ENCODE measurements around the gene MYOCOS.
A peak's percentile ranks its signal among the peaks of the same experiment; 100 is the strongest.
"Not testable (repeated sequence)": the region's sequence is repeated elsewhere in the genome, so short reads cannot be mapped to it uniquely, and the experiment has no call there.

Gene MYOCOS

GRCh38 chr1:171622152-171622462 lies at the start of gene MYOCOS:
Gene MYOCOS, plus strand, starts transcription at chr1:171622243. Its CDS starts 1,641 bp downstream, at chr1:171623884.
- DNase-seq (ENCODE audit: low read depth) = no peak

GRCh38 chr1:171576144-171576543 lies 45.9 kb upstream of the MYOCOS start:
- DNase-seq (ENCODE audit: low read depth) = no peak

- DNase-seq (ENCODE audit: low read depth) = no peak
These were observed 40.8 kb upstream of the MYOCOS start for GRCh38 chr1:171581226-171581625.

- no peak for DNase-seq (ENCODE audit: low read depth)
These were observed 40.3 kb upstream of the MYOCOS start for GRCh38 chr1:171581766-171582165.

DNA sequence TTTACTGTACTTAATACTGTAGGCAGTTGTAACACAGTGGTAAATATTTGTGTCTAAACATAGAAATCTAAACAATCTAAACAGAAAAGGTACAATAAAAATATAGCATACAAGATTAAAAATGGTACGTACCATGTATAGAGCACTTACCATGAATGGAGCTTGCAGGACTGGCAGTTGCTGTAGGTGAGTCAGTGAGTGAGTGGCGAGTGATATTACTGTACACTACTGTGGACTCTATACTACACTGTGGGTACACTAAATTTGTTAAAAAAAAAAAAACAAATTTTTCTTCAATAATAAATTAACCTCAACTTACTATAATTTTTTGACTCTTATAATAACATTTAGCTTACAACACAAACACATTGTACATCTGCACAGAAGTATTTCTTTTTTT lies 39.5 kb upstream of the MYOCOS start:
- no peak for DNase-seq (ENCODE audit: low read depth)

DNA sequence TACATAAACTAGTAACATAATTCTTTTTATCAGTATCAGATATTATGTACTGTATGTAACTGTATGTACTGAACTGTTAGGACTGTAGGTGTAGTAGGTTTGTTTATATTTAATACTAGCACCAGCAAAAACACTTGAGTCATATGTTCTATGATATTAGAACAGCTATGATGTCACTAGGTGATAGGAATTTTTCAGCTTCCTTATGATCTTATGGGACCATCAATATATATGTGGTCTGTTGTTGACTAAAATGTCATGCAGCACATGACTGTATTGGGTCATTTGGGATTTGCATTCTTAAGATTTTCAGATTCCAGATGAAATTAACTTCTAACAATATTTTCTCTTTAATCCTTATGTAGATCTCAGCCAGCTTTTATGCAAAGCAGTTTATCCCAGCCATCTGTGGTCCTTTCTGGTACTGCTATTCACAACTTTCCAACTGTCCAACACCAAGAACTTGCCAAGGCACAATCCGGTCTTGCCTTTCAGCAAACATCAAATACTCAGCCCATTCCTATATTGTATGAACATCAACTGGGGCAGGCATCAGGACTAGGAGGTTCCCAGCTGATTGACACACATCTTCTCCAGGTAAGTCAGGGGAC lies 38.3 kb upstream of the MYOCOS start:
- peak; percentile 15 for DNase-seq (ENCODE audit: low read depth)

GRCh38 chr1:171585715-171586114 lies 36.3 kb upstream of the MYOCOS start:
- no peak for DNase-seq (ENCODE audit: low read depth)

- no peak for DNase-seq (ENCODE audit: low read depth)
These were observed 33.8 kb upstream of the MYOCOS start for GRCh38 chr1:171588230-171588629.

GRCh38 chr1:171590022-171590421 lies 32.0 kb upstream of the MYOCOS start:
- DNase-seq (ENCODE audit: low read depth) = peak; percentile 14

GRCh38 chr1:171595324-171595723 lies 26.7 kb upstream of the MYOCOS start:
- peak; percentile 36 for DNase-seq (ENCODE audit: low read depth)

DNA sequence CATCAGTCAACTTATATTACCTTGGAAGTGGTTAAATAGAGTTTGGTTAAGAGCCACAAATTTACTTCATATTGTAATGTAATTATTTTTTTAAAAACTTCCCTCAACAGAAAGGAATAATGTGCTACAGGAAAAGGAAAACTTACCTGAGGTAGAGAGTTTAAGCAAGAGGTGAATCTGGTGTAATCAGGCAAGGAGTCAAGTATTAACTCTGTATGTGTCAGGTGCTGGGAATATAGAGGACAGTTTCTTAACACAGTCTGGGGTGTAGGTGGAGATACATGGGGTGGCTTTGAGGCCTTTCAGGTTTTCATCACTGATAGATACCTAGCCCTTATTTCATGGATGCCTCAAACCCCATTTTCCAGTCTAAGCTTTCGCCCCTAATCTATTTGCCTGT lies 25.9 kb upstream of the MYOCOS start:
- DNase-seq (ENCODE audit: low read depth) = no peak

- no peak for DNase-seq (ENCODE audit: low read depth)
These were observed 25.3 kb upstream of the MYOCOS start for GRCh38 chr1:171596705-171597104.

- DNase-seq (ENCODE audit: low read depth) = no peak
These were observed 24.8 kb upstream of the MYOCOS start for GRCh38 chr1:171597203-171597602.

DNA sequence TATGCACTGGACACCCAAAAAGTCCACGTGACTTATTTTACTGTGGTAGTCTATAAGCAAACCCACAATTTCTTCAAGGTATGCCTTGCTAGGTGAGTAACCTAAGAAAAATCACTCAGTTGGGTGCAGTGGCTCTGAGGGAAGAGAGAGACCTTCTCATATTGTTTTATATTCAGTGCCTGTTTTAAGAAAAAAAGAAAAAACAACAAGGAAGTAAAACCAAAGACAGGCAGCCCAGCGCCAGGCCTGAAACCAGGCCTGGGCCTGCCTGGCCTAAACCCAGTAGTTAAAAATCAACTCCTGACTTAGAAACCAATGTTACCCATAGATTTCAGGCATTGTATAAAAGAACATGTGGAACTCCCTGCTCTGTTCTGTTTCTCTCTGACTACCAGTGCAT lies 21.7 kb upstream of the MYOCOS start:
- not testable (repeated sequence) for DNase-seq (ENCODE audit: low read depth)

GRCh38 chr1:171600862-171601261 lies 21.2 kb upstream of the MYOCOS start:
- no peak for DNase-seq (ENCODE audit: low read depth)

- not testable (repeated sequence) for DNase-seq (ENCODE audit: low read depth)
These were observed 19.0 kb upstream of the MYOCOS start for GRCh38 chr1:171603042-171603441.

DNA sequence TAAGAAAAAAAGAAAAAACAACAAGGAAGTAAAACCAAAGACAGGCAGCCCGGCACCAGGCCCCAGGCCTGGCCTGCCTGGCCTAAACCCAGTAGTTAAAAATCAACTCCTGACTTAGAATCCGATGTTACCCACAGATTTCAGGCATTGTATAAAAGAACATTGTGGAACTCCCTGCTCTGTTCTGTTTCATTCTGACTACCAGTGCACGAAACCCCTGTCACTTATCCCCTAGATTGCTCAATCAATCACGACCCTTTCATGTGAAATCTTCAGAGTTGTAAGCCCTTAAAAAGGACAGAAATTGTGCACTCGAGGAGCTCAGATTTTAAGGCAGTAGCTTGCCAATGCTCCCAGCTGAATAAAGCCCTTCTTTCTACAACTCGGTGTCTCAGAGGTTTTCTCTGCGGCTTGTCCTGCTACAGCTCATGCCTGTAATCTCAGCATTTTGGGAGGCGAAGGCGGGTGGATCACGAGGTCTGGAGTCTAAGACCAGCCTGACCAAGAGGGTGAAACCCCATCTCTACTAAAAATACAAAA lies 15.6 kb upstream of the MYOCOS start:
- no peak for DNase-seq (ENCODE audit: low read depth)

GRCh38 chr1:171610385-171610784 lies 11.7 kb upstream of the MYOCOS start:
- no peak for DNase-seq (ENCODE audit: low read depth)

DNA sequence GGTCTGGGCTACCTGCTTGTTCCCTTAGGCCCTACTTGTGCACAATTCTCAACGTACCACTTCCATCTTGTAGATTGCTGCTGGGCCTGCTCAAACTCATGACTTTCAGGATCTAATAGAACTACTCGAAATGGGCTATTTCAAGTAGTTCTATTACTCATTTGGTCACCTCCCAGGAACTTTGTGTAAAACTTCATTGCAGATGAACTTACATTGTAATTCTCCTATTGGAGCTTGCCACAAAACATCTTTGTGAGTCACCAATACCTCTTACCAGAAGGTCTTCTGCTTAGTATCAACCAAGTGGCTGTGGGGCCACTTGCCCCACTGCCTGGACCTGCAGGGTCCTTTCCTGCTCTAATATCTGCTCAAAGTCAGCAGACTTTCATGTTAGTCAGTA lies 10.7 kb upstream of the MYOCOS start:
- DNase-seq (ENCODE audit: low read depth) = no peak

- no peak for DNase-seq (ENCODE audit: low read depth)
These were observed 8.8 kb upstream of the MYOCOS start for GRCh38 chr1:171613282-171613681.

DNA sequence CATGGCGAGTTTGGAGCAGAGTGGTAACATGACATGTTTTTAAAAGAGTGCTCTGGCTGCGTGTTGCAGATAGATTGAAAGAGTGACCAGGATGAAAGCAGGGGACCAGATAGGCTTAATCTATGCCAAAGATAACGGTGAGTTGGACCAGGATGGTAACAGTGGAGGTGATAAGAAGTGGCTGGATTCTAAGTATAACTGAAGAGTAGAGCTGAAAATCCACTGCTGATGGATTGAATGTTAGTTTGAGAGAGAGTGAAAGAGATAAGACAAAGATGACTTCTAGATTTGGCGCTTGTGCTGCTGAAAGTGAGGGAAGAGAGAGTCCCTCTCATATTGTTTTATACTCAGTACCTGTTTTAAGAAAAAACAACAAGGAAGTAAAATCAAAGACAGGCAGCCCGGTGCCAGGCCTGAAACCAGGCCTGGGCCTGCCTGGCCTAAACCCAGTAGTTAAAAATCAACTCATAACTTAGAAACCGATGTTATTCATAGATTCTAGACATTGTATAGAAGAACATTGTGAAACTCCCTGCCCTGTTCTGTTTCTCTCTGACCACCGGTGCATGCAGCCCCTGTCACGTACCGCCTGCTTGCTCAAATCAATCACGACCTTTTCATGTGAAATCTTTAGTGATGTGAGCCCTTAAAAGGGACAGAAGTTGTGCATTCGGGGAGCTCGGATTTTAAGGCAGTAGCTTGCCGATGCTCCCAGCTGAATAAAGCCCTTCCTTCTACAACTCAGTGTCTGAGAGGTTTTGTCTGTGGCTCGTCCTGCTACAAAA lies 6.7 kb upstream of the MYOCOS start:
- not testable (repeated sequence) for DNase-seq (ENCODE audit: low read depth)

DNA sequence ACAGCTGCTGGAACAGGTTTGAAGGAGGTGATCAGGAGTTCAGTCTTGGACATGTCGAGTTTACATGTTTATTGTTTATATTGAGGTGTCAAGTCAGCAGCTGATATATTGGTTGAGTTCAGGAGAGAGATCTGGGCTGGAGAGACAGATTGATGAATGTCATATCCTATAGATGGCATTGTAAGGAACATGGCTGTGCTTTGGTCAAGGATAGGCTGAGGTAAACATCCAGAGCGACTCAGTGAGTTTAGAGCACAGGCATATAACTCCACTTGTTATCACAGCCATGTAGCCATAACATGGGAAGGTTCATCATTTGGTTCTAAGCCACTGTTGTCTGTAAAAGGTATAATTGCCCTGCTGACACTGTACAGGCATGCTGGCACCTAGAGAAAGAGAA lies 5.5 kb upstream of the MYOCOS start:
- DNase-seq (ENCODE audit: low read depth) = no peak

DNA sequence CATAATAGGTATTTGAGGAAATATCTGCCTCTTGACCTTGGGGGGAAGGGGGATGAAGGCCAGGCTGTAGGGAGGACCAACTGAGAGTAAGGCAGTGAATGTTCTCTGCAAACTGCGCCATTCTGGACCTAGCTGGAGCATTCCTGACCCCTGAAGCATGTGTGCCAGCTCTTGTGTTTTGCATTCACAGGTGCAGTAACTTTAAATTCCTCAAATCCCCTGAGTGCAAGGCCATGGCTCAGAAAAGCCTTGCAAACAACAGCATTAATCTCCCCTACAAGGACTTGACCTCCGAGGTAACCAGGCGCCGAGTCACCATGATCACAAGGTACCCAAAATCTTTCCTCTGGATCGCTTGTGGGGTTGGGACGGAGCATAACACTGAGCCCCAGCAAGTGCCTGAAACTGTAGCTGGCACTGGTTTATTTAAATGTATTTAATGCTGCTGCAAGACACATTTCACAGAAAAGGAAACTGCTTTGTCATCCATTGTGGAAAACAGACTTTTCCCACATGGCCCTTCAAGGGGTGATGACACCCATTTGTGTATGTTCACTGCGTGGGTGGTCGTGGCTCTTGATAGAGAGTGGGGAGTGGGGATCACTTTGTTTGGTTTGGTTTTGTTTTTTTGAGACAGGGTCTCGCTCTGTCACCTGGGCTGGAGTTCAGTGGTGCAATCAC lies 1.7 kb downstream of the MYOCOS start:
- DNase-seq (ENCODE audit: low read depth) = no peak

All from ELR (cell line).